Prostate gland (tissue), 2 donors: ENCODE data around the gene DCPS. TPM values are rescaled to one million over a fixed set of nuclear protein-coding genes. Genes with fewer than 3 reads are reported as not detected.

Experiments used
- DNase-seq: peaks from one replicate; pipeline ENCODE4 v3.0.0-alpha.2; 2019; ENCODE audit warnings: low spot score
- H3K27ac ChIP-seq, 2 donors: fragments of 200-600 bp; sonication (generic); 2 replicates each; pipeline ENCODE4 v1.5.1; 2017 to 2019
- H3K27me3 ChIP-seq: fragments of 200-600 bp; sonication (generic); replicated peaks from 2 replicates; pipeline ENCODE4 v1.5.1; 2019; ENCODE audit not compliant: insufficient read depth
- H3K36me3 ChIP-seq, 2 donors: fragments of 200-600 bp; sonication (generic); 1 replicate in 1 of 2; 2 replicates in 1 of 2; pipeline versions ENCODE4 v1.5.1 to v1.8.1; 2017 to 2019
- H3K4me1 ChIP-seq: fragments of 200-600 bp; sonication (generic); replicated peaks from 2 replicates; pipeline ENCODE4 v1.5.1; 2019
- H3K4me3 ChIP-seq, 2 donors: fragments of 200-600 bp; sonication (generic); 2 replicates each; pipeline ENCODE4 v1.5.1; 2017 to 2019
- H3K9me3 ChIP-seq: fragments of 200-600 bp; sonication (generic); 2 replicates; pipeline ENCODE4 v1.5.1; 2017
- POLR2A ChIP-seq: fragments of 450-650 bp; IDR thresholded peaks from one replicate; pipeline ENCODE4 v1.6.1; 2016; ENCODE audit warnings: antibody characterized with exemption, mild to moderate bottlenecking
- POLR2AphosphoS5 ChIP-seq: sonication (generic); formaldehyde crosslinking; IDR thresholded peaks from one replicate; pipeline ENCODE4 v1.6.1; 2017; ENCODE audit warnings: antibody characterized with exemption
- WGBS: methylation state at CpG from one replicate; pipeline ENCODE4 v1.1.5; 2018; 5-methylcytosine and 5-hydroxymethylcytosine counted together
- intact Hi-C: fragments of 100-400 bp; cut with DNase I; formaldehyde crosslinking; loops from one replicate; pipeline ENCODE4 v1.14.2; 2022
- total RNA-seq, 2 donors: library from RNA; depleted of rRNA; stranded (reverse); fragments of >200 nt; gene quantifications; one replicate each; pipeline ENCODE4 v1.1.0, GENCODE V29; 2016
- TF ChIP-seq, protein P1 (sequence below), 4 experiments: fragments of 200-600 bp in 2 of 4; fragments of 450-650 bp in 2 of 4; sonication (generic) in 2 of 4; IDR thresholded peaks; 1 replicate in 3 of 4; 2 replicates in 1 of 4; pipeline ENCODE4 v1.5.1; 2016 to 2019; ENCODE audit warnings: antibody characterized with exemption in 4 of 4, mild to moderate bottlenecking in 2 of 4, moderate library complexity in 2 of 4

DCPS gene
- total RNA-seq, 2 donors from 2014 or later, result 12.6 to 17.5 TPM

GRCh38 chr11:126280595-126280994 lies 23.3 kb upstream of the DCPS start:
- no peak overlapping the region for H3K27ac ChIP-seq
- TF ChIP-seq POLR2A, result no peak
- no peak for TF ChIP-seq POLR2AphosphoS5
- TF ChIP-seq, protein P1, sequence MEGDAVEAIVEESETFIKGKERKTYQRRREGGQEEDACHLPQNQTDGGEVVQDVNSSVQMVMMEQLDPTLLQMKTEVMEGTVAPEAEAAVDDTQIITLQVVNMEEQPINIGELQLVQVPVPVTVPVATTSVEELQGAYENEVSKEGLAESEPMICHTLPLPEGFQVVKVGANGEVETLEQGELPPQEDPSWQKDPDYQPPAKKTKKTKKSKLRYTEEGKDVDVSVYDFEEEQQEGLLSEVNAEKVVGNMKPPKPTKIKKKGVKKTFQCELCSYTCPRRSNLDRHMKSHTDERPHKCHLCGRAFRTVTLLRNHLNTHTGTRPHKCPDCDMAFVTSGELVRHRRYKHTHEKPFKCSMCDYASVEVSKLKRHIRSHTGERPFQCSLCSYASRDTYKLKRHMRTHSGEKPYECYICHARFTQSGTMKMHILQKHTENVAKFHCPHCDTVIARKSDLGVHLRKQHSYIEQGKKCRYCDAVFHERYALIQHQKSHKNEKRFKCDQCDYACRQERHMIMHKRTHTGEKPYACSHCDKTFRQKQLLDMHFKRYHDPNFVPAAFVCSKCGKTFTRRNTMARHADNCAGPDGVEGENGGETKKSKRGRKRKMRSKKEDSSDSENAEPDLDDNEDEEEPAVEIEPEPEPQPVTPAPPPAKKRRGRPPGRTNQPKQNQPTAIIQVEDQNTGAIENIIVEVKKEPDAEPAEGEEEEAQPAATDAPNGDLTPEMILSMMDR (IDR thresholded peaks at IDR 0.05), result no peak
- no peaks in the 10 kb centered on the region for H3K27me3 ChIP-seq
- H3K36me3 ChIP-seq, result no peaks in the 10 kb centered on the region
- H3K4me3 ChIP-seq, result no peak overlapping the region
- no peaks in the 10 kb centered on the region for H3K9me3 ChIP-seq
- intact Hi-C loops, result no loop called here
- no peaks in the 10 kb centered on the region for H3K4me1 ChIP-seq
- WGBS, result 82% methylated on average over 5 of the region's 5 CpGs
- no peak for DNase-seq

DNA sequence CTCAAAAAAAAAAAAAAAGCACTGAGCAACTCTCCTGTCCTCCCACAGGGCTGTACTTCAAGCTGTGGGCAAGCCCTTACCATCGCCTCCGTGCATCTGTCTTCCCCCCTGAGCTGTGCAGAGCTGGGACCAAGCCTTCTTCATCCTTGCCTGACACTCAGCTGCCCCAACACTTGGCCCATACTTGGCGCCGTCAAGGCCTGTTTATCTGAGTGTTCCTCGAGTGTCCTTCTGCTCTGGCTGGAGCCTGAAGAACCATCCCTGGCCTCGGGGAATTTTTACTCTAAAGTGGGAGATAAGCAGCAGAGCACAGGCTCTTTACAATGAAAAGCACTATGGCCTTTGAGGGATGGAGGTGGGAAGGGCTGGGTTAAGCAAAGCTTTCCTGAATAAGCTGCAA lies 22.6 kb upstream of the DCPS start:
- WGBS, result 75% methylated on average over 6 of the region's 6 CpGs
- no peak overlapping the region for H3K27ac ChIP-seq
- no peaks in the 10 kb centered on the region for H3K27me3 ChIP-seq
- intact Hi-C loops, result no loop called here
- no peaks in the 10 kb centered on the region for H3K4me1 ChIP-seq
- no peak overlapping the region for H3K4me3 ChIP-seq
- TF ChIP-seq POLR2AphosphoS5, result no peak
- TF ChIP-seq, protein P1 (IDR thresholded peaks at IDR 0.05), result no peak
- TF ChIP-seq POLR2A, result no peak
- DNase-seq, result no peak
- H3K36me3 ChIP-seq, result no peaks in the 10 kb centered on the region
- no peaks in the 10 kb centered on the region for H3K9me3 ChIP-seq

GRCh38 chr11:126281666-126282175 lies 22.1 kb upstream of the DCPS start:
- DNase-seq, result no peak
- Histone ChIP-seq H3K27me3 (no peaks in the 10 kb centered on the region), H3K27ac (peak overlapping the region in 1 of 2 donors; percentile 89), H3K4me1 (no peaks in the 10 kb centered on the region), H3K9me3 (no peaks in the 10 kb centered on the region), H3K4me3 (no peak overlapping the region), H3K36me3 (no peaks in the 10 kb centered on the region)
- 93% methylated on average over 10 of the region's 10 CpGs for WGBS
- intact Hi-C loops, result no loop called here
- TF ChIP-seq POLR2A (no peak), POLR2AphosphoS5 (no peak)
- TF ChIP-seq, protein P1 (IDR thresholded peaks at IDR 0.05), result no peak

GRCh38 chr11:126282361-126282735 lies 21.5 kb upstream of the DCPS start:
- H3K27me3 ChIP-seq, result no peaks in the 10 kb centered on the region
- H3K4me1 ChIP-seq, result no peaks in the 10 kb centered on the region
- intact Hi-C loops, result no loop called here
- peak overlapping the region; percentile 89 to 90 for H3K27ac ChIP-seq
- TF ChIP-seq POLR2A (no peak), POLR2AphosphoS5 (no peak)
- TF ChIP-seq, protein P1 (IDR thresholded peaks at IDR 0.05), result no peak
- DNase-seq, result peak; percentile 24
- WGBS, result under 1% methylated on average over 15 of the region's 15 CpGs
- H3K36me3 ChIP-seq, result no peaks in the 10 kb centered on the region
- H3K9me3 ChIP-seq, result no peaks in the 10 kb centered on the region
- H3K4me3 ChIP-seq, result peak overlapping the region; percentile 60 to 66

DNA sequence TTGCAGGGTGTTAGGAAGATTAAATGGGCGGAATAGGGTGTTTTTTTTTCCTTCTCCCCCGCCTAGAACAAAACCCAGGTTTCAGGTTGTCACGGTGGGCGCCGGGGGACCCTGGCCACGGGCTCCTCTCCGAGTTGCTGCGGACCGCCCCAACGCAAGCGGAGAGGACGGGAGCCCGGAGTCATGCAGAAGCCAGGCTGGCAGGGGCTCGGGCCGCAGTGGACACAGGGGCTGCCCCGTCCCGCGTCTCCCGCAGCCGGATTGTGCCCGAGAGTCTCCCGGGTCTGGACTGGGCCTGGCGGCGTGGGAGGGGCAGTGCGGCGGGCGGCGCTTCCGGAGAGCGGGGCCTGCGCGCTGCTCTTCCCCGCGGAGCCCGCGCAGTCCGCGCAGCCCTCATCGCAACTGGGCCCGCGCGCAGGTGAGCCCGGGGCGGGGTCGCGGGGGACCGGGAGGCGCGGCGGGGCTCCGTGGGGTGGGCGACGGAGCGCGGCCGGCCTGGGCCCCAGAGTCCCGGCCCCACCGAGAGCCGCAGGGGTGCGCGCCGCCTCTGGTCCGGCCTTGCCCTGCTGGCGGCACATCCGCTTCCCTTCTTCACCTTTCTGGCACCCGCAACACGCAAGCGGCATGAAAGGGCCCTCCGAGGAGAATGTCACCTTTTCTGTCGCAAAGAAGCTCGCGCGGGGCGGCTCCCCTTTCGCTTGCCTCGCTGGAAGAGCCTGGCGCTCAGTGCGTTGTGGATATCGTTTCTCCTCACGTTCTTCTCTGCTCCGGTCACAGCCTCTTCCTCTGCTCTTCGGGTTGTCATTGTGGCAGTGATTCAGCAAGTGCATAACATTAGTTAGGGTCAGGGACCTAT lies 20.9 kb upstream of the DCPS start, which contains the start of gene TIRAP:
TIRAP (plus strand) TSS at position 358 of the 856 bp plus-strand sequence. CDS start 7,802 bp downstream, outside the sequence.
- TF ChIP-seq POLR2AphosphoS5, result no peak
- TF ChIP-seq POLR2A, result peak; percentile 42
- TF ChIP-seq, protein P1 (IDR thresholded peaks at IDR 0.05), result peak in 2 of 4 experiments; percentile 28 to 45
- DNase-seq, result peak; percentile 56
- Histone ChIP-seq H3K4me3 (peak within 1 kb of the TSS; percentile 60 to 66), H3K27me3 (no peaks in the 10 kb centered on the region), H3K36me3 (no peaks in the 10 kb centered on the region), H3K27ac (peak within 1 kb of the TSS; percentile 89 to 90), H3K9me3 (no peaks in the 10 kb centered on the region), H3K4me1 (no peaks in the 10 kb centered on the region)
- intact Hi-C loops, result no loop called here
- WGBS, result under 1% methylated on average over 79 of the region's 82 CpGs
